Measurements from ENCODE around the gene MAP3K10.

DNA sequence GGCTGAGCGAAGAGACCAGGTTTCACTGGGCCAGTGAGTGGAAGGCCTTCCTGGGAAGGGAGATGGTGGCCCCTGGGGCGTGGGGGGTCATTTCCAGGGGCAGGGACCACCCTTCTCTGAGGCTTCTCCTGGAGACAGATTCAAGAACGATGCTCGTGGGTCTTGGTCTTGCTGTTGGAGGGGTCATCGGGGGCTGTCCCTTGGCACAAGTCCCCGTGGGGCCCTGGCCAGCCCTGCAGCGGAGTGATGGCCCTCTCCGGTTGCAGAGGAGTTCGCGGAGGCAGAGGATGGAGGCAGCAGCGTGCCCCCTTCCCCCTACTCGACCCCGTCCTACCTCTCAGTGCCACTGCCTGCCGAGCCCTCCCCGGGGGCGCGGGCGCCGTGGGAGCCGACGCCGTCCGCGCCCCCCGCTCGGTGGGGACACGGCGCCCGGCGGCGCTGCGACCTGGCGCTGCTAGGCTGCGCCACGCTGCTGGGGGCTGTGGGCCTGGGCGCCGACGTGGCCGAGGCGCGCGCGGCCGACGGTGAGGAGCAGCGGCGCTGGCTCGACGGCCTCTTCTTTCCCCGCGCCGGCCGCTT lies 22.1 kb downstream of the MAP3K10 start:
- TF ChIP-seq POLR2AphosphoS5 (IDR thresholded peaks at IDR 0.05; ENCODE audit: borderline replicate concordance, low read depth, low read length) = no peak
- TF ChIP-seq EZH2 (IDR thresholded peaks at IDR 0.05) = no peak
- TF ChIP-seq FOXP2 (optimal IDR thresholded peaks at IDR 0.05; ENCODE audit: control extremely low read depth, extremely low read length, insufficient read depth) = no peak

Data from SK-N-MC (cell line).